HuH-7.5 (cell line): ENCODE data around the gene ABLIM3.

Source experiments
- DNase-seq: peaks from one replicate; pipeline ENCODE4 v3.0.0; 2011; ENCODE audit warnings: low spot score

ABLIM3 gene

DNA sequence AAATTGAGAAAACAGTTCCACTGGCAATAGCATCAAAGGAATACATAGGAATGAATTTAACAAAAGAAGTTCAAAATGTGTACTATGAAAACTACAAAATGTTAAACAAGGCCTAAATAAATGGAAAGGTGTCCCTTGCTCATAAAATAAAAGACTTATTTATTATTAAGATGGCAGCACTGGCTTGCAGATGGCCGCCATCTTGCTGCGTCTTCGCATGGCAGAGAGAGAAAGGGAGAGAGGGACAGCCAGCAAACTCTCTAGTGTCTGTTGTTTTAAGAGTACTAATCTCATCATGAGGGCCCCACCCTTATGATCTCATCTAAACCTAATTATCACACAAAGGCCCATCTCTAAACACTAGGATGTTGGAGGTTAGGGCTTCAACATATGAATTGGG, 47.1 kb downstream of the ABLIM3 start:
- DNase-seq = no peak

DNA sequence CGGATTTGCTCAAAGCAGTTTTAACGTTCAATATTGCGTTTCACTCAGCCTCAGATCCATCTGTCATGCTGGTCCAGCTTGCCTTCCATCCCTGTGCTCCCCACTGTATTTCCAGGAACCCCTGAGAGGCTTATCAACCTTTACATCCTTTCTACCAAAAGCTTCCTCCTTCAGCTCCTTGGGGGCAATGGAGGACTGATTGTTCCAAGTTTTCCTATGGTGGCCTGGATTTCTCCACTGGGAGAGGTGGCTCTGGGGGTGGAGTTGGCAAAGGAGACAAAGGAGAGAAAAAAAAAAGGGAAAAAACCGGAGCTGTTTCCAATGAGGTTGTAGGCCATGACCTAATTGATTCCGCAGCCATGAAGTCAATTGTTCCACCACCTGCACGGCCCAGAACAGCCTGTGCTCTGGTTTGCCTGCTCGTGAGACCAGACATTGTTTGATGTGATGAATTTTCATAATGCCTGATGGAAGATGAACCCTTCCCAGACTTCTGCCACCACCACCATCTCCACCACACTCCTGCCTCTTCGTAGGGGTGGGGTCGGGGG, 54.1 kb downstream of the ABLIM3 start:
- no peak for DNase-seq

DNA sequence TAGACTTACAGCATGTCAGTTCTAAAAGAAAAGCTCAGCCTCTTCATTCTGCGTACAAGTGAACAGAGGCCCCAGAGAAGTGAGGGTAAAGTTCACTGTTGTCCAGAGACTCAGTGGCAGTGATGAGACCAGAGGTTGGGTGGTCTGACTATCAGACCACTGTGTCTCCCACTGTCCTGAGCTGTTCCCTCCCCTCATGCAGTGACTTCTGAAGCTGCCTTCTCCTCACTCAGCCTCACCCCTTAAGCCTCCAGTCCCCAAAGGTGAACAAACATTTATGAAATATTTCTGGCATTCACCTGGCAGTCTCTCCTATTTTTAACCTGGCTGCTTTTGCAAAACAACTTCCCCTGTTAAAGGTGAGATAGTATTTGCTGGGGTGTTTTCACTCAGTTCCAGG, 54.7 kb downstream of the ABLIM3 start:
- no peak for DNase-seq

DNA sequence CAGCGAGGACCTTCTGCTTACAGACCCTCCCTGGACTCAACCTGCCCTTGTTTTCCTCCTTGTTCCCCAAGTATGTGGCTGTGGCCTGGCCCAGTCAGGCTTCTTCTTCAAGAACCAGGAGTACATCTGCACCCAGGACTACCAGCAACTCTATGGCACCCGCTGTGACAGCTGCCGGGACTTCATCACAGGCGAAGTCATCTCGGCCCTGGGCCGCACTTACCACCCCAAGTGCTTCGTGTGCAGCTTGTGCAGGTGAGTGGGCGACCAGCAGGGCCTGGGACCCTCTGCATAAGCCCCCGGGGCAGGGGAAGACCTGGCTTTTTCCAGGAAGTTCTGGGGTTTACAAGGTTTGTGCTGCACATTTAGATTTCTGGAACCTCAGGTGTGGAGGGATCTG, 56.9 kb downstream of the ABLIM3 start:
- no peak for DNase-seq

DNA sequence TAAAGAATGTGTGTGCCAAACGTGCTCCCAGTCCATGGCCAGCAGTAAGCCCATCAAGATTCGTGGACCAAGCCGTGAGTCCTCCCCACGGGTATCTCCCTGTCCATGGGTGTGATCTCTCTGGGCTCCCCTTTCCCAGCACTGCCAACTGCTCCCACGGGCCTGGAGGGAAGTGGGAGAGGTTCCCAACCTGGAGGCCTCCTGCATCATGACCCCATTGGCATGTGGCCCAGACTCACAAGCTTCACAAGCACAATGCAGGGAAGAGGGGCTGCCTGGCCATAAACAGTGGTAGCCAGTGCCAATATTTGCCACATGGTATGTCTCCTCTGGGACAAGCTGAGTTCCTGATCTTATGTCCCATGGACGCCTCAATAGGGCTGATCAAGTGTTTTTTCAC, 59.1 kb downstream of the ABLIM3 start:
- DNase-seq = no peak

DNA sequence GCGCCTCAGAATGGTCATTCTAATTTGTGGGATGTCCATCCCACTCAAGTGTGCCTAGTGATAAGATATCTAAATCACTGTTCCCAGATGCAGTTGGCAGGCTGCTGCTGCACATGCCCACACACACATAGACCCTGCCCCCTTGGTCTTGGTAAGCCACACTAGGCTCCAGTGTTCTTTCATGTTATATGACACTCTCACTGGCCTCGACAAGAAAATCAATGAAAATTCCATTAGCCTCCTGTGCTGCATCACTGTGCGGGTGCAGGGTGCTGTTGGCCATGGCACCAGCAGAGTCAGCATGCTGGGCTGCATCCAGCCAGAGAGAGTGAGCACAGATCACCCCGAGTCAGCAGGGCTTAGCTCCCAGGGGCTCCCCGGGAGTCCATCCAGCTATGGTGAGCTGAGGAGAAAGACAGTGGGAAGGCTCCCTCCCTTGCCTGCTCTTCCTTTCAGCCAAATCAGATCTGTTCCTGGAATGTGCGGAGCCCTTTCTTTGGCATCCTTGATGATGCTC, 59.9 kb downstream of the ABLIM3 start:
- no peak for DNase-seq

DNA sequence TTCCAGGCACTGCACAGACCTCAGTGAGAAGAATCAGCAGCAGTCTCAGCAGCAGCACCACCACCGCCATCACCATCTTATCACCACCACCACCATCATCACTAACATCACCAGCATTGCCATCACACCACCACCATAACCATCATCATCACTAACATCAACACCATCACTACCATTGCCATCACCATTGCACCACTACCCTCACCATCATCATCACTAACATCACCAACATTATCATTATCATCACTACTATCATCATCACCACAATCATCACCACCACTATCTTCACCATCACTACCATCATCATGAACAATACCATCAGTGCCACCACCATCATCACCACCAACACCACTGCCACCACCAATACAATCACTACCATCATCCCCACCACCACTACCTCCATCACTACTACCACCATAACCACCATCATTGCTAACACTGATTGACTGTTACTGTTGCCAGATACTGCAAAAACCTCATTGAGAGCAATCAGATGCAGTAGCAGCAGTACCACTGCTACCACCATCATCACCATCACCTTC, 61.7 kb downstream of the ABLIM3 start:
- no peak for DNase-seq

DNA sequence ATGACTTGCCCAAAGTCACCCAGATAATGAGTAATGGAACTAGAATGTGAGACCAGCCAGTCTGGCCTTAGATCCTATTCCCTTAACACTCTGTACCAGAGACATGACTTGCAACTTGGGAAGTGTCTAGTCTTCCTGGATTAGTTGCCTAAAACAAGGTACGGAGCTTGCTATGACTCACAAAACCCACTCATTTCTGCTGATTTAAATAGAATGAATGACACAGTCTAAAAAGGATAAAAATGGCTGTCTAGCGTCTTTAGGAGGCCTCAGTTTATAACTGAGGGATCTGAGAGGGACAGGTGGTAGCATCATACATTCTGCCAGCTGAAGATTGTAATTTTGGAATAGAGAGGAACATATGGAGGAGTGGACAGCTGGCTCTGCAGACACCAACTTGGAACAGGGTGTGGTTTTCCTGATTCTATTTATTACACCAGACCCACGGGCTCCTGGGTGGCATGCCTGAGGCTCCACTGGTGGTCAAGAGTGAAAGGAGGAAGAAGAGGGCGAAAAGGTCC, 62.7 kb downstream of the ABLIM3 start:
- DNase-seq = no peak

DNA sequence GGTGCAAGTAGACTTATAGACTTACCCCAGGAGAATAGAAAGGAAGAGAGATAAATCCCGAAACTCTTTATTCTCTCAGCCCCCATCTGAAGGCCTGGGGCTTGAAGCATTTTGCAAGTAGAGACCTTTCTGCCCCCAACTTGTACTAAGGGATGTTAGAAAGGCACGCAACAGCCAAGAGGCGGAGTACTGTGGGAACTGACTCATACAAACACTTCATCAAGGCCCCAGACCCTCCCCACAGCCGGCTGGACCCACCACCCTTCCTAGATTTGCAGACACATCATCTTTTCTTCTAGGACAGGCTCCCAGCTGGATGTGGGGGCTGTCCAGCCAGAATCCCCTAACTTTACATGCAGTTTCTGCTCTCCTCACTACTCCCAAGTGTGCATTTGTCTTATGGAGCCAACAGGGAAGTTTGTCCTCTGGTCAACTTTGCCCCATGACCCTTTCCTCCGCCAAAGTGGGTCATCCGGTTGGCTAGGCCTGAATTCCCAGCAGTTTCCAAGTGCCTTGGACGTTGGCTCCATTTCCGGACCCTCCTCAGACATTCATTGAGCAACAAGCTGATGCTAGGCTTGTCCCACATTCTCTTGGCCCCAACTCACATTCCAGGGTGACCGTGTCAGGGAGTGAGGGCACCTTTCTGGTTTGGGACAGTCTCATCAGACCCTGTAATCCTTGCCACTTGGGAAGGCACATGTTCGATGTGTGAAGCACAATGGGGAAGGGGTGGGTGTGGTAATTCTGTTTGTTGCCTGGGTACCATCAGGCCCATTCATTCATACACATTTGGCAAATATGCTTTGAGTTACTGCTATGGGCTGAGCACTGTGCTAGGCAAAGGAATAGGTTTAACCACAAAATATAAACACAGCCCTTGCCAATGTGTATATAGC, 64.6 kb downstream of the ABLIM3 start:
- DNase-seq = no peak

DNA sequence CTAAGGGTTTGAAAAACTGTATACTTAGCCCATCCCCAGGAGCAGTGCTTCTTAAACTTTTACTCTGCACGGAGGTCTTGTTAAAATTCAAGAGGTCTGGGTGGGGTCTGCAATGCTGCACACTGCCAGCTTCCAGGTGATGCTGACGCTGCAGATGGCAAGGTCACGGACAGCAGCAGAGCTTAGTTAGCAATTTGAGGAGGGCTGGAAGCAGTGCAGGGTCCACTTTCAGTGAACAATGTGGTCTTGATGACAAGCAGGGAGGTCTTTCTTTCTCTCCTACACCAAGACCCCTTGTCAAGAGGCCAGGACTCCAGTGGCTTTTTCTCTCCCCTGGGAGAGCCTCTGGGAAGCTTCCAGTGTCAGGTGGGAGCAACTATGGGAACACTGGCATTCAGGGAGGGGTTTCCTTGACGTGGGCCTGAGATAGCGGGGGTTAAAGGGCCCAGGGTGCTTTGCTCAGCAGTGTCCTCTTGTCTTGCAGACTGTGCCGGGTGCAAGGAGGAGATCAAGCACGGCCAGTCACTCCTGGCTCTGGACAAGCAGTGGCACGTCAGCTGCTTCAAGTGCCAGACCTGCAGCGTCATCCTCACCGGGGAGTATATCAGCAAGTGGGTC, 65.3 kb downstream of the ABLIM3 start:
- DNase-seq = no peak

DNA sequence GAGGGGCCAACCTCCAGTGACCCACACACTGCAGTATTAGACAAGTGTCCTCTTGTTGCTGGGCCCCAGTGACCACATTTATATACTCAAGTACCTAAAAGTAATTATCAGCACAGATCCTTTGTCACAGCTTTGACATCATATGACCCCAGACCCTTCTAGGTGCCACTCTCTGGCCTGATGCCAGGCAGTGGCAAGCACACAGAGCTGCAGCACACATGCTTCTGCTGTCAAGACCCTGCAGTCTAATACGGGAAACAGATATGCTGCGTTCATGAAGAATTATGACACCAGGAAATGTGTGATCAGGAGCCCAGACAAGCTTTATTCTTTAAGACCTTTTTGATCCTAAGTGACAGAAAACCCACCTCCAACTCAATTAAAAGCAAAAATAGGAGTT, 66.5 kb downstream of the ABLIM3 start:
- DNase-seq = no peak

DNA sequence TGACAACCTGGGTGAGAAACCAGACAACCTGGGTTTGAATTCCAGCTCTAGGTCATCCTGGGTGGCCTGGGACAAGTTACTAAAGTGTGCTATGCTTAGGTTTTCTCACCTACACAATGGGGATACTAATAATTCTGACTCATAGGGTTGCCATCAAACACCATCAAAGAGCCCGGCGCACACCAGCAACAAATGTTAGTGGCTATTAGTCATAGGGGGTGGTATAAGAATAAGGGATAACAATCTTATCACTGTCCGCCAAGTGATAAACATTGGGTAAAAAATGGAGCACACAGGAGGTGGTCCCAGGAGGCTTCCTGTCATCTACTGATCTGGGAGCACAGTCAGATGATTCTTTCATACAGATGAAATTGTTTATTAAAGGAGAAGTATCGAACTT, 68.9 kb downstream of the ABLIM3 start:
- no peak for DNase-seq

DNA sequence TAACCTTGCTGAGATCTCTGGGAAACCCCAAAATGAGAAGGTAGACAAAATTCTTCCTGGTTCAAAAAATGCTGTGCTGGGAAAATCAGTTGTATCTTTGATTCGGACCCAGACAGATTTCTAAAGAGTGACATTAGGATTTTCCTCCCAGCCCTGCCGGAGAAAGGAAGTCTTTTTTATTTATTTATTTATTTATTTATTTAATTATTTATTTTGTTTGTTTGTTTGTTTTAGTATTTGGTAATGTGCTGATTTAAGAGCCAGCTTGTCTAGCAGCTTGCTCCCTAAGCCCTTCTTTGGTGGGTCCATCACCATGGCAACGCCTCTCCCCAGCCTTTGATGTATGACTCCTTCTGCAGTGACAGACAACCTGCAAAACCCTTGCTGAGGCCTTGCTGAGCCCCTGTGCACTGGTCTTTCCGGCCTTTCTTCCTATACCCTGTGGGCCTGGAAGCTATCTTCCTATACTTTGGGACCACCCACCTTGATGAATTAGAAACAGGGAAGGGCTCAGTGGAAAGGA, 69.7 kb downstream of the ABLIM3 start:
- no peak for DNase-seq

DNA sequence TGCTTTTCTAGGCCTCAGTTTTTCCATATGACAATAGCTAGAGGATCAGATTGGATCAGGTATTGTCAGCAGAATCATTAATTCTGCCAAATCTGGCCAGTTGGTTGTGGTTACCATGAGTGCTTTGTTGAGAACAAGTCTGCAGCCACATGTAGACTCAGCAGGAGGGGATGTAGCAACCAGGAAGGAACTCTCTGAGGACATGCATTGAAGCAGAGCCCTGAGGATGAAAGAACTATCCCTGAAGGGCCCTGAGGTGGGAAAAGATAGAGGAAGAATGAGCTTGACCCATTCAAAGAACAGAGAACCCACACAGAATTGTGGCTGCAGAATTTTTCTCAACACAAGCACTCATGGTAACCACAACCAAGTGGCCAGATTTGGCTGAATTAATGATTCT, 70.3 kb downstream of the ABLIM3 start:
- DNase-seq = no peak

DNA sequence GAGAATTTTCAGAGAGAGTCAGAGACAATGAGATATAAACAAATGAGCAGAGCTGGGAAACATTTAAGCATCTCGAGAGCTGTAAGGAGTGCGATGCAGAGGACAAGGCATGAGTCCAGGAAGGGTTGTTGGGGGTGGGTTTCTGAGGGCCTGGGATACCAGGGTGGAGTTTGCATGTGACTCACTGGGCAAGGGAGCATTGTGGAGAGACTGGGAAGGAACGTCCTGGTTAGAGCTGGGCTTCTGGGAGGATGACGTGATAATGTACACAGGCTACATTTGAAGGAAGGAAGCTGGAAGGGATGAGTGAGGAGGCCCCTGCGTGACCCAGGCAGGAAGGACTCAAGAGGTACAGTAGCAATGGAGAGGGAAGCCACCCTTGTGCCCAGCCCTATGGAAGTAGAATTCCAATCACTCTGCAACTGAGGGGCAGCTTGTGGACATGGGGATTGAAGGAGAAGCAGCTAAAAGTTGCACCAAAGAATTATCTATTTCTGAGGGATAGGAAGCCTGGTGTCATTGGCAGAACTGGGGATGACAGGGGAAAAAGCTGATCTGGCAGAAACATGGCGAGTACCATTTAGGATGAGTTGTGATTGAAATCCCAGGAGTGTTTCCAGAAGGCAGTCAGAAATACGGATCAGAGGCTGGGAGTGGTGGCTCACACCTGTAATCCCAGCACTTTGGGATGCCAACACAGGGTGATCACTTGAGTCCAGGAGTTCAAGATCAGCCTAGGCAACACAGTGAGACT, 71.1 kb downstream of the ABLIM3 start:
- no peak for DNase-seq

DNA sequence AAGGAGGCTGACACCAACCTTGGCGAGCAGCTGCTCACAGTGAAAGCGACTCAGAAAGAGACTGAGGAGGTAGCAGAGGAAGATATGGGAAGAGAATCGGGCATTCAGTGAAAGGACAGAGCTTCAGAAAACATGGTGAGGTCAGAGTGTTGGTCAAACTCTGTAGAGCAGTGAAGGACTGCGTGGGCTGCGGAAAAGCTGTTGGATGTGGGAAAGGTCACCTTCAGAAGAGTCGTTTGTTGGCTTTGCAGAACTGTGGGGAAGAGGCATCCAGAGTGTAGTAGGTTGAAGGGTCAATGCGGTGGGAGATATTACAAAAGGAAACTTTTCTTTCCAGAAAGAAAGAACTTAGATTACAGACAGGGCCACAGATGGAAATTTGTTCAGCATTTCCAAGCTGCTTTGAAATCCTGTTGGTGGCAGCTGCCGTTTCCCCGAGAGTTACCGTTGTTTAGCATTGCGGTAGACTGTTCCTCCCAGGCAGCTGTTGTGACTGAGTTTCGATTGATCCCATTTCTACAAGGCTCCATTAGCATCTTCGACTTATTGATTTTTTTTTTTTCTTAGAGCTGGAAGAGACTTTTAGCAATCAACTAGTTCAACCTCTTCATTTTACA, 72.1 kb downstream of the ABLIM3 start:
- DNase-seq = no peak

DNA sequence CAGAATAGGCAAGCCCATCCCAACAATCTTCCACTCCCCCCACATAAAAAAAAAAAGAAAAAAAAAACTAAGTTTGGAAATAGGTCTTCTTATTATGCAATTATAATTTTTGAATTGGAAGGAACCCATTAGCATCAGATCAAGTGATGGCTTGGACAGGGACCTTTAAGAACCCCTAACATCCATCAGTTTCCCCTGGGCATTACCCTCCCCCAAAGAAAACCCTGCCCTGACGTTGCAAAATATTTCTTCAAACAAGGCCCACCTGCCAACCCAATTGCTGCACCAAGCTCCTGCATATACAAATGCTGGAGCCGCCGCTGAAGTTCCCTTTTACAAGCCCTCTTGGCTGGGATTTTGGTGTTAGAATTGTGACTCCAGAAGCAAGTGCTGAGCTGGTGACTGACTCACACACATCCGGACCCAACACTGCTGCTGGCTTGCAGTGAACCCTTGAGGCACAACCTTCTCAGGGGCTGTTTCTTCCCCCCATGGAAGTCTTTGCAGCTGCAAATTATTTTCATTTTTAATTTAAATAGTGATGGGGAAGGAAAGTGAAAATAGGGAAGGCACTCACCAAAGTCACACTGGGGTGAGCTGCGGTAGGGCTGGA, 74.3 kb downstream of the ABLIM3 start:
- no peak for DNase-seq

DNA sequence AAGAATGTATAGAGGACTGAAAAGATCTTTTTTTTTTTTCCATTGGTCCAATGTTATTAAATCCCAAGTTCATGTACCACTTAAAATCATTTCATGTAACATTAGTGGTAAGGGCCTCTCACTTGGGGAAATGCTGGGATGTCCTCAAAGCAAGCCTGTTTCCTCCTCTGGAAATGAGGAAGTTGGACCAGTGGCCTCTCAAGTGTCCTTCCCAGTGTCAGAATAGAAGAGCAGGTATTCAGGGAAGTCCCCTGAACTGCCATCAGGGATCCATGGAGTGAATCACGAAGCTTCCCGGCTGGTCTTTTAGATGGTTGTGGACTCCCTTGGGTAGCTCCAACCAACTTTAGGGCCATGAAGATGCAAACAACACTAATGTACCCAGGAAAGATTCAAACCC, 75.2 kb downstream of the ABLIM3 start:
- DNase-seq = no peak

DNA sequence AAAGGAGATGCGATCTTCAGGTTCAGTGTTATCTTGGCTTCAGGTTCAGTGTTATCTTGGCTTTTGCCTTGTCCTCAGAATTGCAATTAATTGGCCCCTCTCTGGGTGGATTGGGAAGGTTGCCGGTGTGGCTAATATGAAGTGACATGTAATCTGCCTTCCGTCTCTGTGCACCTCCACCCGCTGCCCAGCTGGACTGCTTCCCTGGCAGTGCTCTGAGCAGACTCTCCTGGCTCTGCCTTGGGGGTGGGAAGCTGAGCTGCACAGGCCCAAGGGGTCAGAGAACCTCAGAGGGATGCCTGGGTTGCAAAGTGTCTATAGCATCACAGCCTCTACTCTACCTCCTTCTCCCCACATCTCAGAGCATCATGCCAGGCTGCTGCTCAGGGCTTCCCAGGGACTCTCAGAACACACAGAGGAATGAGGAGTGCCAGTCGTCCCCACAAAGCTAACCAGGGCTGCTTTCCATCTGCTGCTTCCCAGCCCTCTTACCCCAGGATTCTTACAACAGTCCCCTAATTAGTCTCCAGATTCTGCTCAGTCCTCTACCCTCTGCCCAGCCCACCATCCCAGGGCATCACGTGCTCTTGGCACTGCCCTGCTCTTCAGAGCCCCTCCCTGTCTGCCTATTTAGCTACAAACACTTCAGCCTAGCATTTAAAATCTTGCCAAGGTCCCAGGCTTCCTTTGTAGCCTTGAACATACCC, 76.0 kb downstream of the ABLIM3 start:
- no peak for DNase-seq

DNA sequence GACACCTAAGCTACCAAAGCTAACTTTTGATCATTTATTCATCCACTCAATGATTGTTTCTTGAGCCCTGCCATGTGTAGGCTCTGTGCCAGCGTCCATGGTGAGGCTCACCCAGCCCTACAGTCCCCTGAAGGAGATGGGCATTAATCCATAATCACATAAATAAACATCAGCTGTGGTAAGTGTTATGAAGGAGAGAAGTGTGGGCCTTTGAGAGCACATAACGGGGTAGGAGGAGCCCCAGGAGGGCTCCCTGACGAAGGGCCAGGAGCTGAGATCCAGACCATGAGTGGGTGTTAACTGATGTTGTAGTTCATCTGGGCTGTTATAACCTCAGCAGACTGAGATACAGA, 76.5 kb downstream of the ABLIM3 start:
- DNase-seq = no peak
